Hepatocyte (in vitro differentiated cells): Measurements from ENCODE around the gene LMF1. TPM values are rescaled to one million over a fixed set of nuclear protein-coding genes. Genes with fewer than 3 reads are reported as not detected.

Experiments
- DNase-seq: peaks from one replicate; pipeline ENCODE4 v3.0.0-alpha.2; 2016; ENCODE audit warnings: low spot score
- H2AFZ ChIP-seq: fragments of 200-600 bp; sonication (generic); 2 replicates; pipeline ENCODE4 v1.6.0; 2016; ENCODE audit warnings: antibody characterized with exemption, mild to moderate bottlenecking
- H3K27ac ChIP-seq: fragments of 200-600 bp; sonication (generic); 2 replicates; pipeline ENCODE4 v1.5.1; 2016; ENCODE audit warnings: mild to moderate bottlenecking
- H3K27me3 ChIP-seq: fragments of 200-600 bp; sonication (generic); 2 replicates; pipeline ENCODE4 v1.6.1; 2016
- H3K36me3 ChIP-seq: fragments of 200-600 bp; sonication (generic); replicated peaks from 2 replicates; pipeline ENCODE4 v1.5.1; 2016; ENCODE audit warnings: low read depth; ENCODE audit not compliant: insufficient read depth
- H3K4me1 ChIP-seq: fragments of 200-600 bp; sonication (generic); 2 replicates; pipeline ENCODE4 v1.5.1; 2016; ENCODE audit warnings: mild to moderate bottlenecking, moderate library complexity; ENCODE audit not compliant: insufficient read depth
- H3K4me2 ChIP-seq: fragments of 200-600 bp; sonication (generic); 2 replicates; pipeline ENCODE4 v1.6.0; 2016
- H3K4me3 ChIP-seq: fragments of 200-600 bp; sonication (generic); 2 replicates; pipeline ENCODE4 v1.5.1; 2016; ENCODE audit warnings: mild to moderate bottlenecking
- H3K79me2 ChIP-seq: fragments of 200-600 bp; sonication (generic); 2 replicates; pipeline ENCODE4 v1.6.0; 2017; ENCODE audit warnings: mild to moderate bottlenecking
- H3K9me2 ChIP-seq: fragments of 200-600 bp; sonication (generic); replicated peaks from 2 replicates; pipeline ENCODE4 v1.6.0; 2017; ENCODE audit warnings: mild to moderate bottlenecking; ENCODE audit not compliant: insufficient read depth
- H3K9me3 ChIP-seq: fragments of 200-600 bp; sonication (generic); 2 replicates; pipeline ENCODE4 v1.5.1; 2016; ENCODE audit warnings: low read depth, mild to moderate bottlenecking
- H4K20me1 ChIP-seq: fragments of 200-600 bp; sonication (generic); 2 replicates; pipeline ENCODE4 v1.6.0; 2016; ENCODE audit warnings: mild to moderate bottlenecking; ENCODE audit not compliant: insufficient read depth, poor library complexity, severe bottlenecking
- CTCF ChIP-seq: fragments of 200-600 bp; sonication (generic); IDR thresholded peaks from 2 replicates; pipeline ENCODE4 v1.5.1; 2016; ENCODE audit warnings: antibody characterized with exemption, mild to moderate bottlenecking; ENCODE audit not compliant: poor library complexity
- EZH2 ChIP-seq: fragments of 200-600 bp; sonication (generic); IDR thresholded peaks from 2 replicates; pipeline ENCODE4 v1.6.1; 2016; ENCODE audit warnings: antibody characterized with exemption, mild to moderate bottlenecking, borderline replicate concordance
- EZH2phosphoT487 ChIP-seq: fragments of 200-600 bp; sonication (generic); IDR thresholded peaks from one replicate; pipeline ENCODE4 v1.6.1; 2018; ENCODE audit warnings: antibody characterized with exemption, mild to moderate bottlenecking, low read depth, moderate library complexity; ENCODE audit not compliant: unreplicated experiment, severe bottlenecking
- WGBS: methylation state at CpG from one replicate; pipeline ENCODE4 v1.1.6; 2016; ENCODE audit warnings: low lambda C conversion rate; ENCODE audit errors: missing lambda C conversion rate; 5-methylcytosine and 5-hydroxymethylcytosine counted together
- polyA plus RNA-seq: library from polyadenylated mRNA; unstranded; fragments of >200 nt; fragmentation: Nextera tagmentation; extraction: Ambion mirVana; gene quantifications from 2 replicates; pipeline ENCODE4 v1.2.1, GENCODE V29; 2016
- total RNA-seq: library from RNA; depleted of rRNA; stranded (reverse); fragments of >200 nt; gene quantifications from 2 replicates; pipeline ENCODE4 v1.2.3, GENCODE V29; 2014

Gene LMF1
- total and polyA plus RNA-seq, 2 experiments from 2014 or later = 27.2 to 34.3 TPM

- Histone ChIP-seq H3K4me3 (no peak overlapping the region), H2AFZ (no peak overlapping the region), H4K20me1 (no peaks in the 10 kb centered on the region), H3K36me3 (no peaks in the 10 kb centered on the region), H3K79me2 (no peaks in the 10 kb centered on the region), H3K9me3 (no peaks in the 10 kb centered on the region), H3K4me2 (no peak overlapping the region), H3K27ac (no peak overlapping the region), H3K4me1 (no peaks in the 10 kb centered on the region), H3K9me2 (no peaks in the 10 kb centered on the region), H3K27me3 (no peaks in the 10 kb centered on the region)
- WGBS = 92% methylated on average over 21 of the region's 21 CpGs
- DNase-seq = no peak
- TF ChIP-seq CTCF = no peak
- TF ChIP-seq EZH2 = no peak
- no peak for TF ChIP-seq EZH2phosphoT487
These were observed 23.4 kb downstream of the LMF1 start for GRCh38 chr16:947255-947921.

- no peaks in the 10 kb centered on the region for H3K36me3 ChIP-seq
These were observed 24.8 kb downstream of the LMF1 start for GRCh38 chr16:946048-946395.

GRCh38 chr16:945271-946047 lies 25.3 kb downstream of the LMF1 start:
- peaks cover 6% of the 10 kb centered on the region for H3K9me3 ChIP-seq
- no peaks in the 10 kb centered on the region for H3K79me2 ChIP-seq
- H3K36me3 ChIP-seq = no peaks in the 10 kb centered on the region
- no peak for DNase-seq
- no peak overlapping the region for H3K27ac ChIP-seq
- no peaks in the 10 kb centered on the region for H3K9me2 ChIP-seq
- no peaks in the 10 kb centered on the region for H3K27me3 ChIP-seq
- H3K4me1 ChIP-seq = no peaks in the 10 kb centered on the region
- H2AFZ ChIP-seq = no peak overlapping the region
- H3K4me3 ChIP-seq = no peak overlapping the region
- H3K4me2 ChIP-seq = no peak overlapping the region
- no peaks in the 10 kb centered on the region for H4K20me1 ChIP-seq
- TF ChIP-seq CTCF (no peak), EZH2 (no peak)
- 86% methylated on average over 10 of the region's 10 CpGs for WGBS

More at GRCh38 chr16:946048-946395, 24.8 kb downstream of the LMF1 start:
- H4K20me1 ChIP-seq = no peaks in the 10 kb centered on the region
- H3K4me2 ChIP-seq = no peak overlapping the region
- H3K79me2 ChIP-seq = no peaks in the 10 kb centered on the region
- 97% methylated on average over 8 of the region's 8 CpGs for WGBS
- H3K27ac ChIP-seq = no peak overlapping the region
- no peak overlapping the region for H2AFZ ChIP-seq
- H3K4me3 ChIP-seq = no peak overlapping the region
- no peaks in the 10 kb centered on the region for H3K4me1 ChIP-seq
- H3K27me3 ChIP-seq = no peaks in the 10 kb centered on the region
- DNase-seq = no peak
- no peaks in the 10 kb centered on the region for H3K9me2 ChIP-seq
- TF ChIP-seq EZH2 (no peak), CTCF (no peak), EZH2phosphoT487 (no peak)
- H3K9me3 ChIP-seq = peaks cover 6% of the 10 kb centered on the region
